Endodermal cell (in vitro differentiated cells): ENCODE results near the gene PTN. TPM values are rescaled to one million over a fixed set of nuclear protein-coding genes. Genes with fewer than 3 reads are reported as not detected.
A peak's percentile ranks its signal among the peaks of the same experiment; 100 is the strongest.

Source experiments
- DNase-seq: peaks from one replicate; pipeline ENCODE4 v3.0.0-alpha.2; 2017
- H3K27ac ChIP-seq: 2 replicates; pipeline ENCODE4 v1.5.1; 2013; ENCODE audit warnings: mild to moderate bottlenecking, low read depth, low read length, moderate library complexity
- H3K27me3 ChIP-seq: 2 replicates; pipeline ENCODE4 v1.6.1; 2013; ENCODE audit warnings: mild to moderate bottlenecking, low read length, moderate library complexity; ENCODE audit not compliant: insufficient read depth, control insufficient read depth, poor library complexity, severe bottlenecking
- H3K36me3 ChIP-seq: 2 replicates; pipeline ENCODE4 v1.7.0; 2013; ENCODE audit warnings: mild to moderate bottlenecking, low read length, moderate library complexity; ENCODE audit not compliant: control insufficient read depth, insufficient read depth
- H3K4me1 ChIP-seq: one replicate; pipeline ENCODE4 v1.7.0; 2013; ENCODE audit warnings: low read length; ENCODE audit not compliant: control insufficient read depth, insufficient read depth
- H3K4me3 ChIP-seq: 2 replicates; pipeline ENCODE4 v1.5.1; 2013; ENCODE audit warnings: mild to moderate bottlenecking, low read length, moderate library complexity
- H3K9ac ChIP-seq: 2 replicates; pipeline ENCODE4 v1.6.1; 2013; ENCODE audit warnings: mild to moderate bottlenecking, low read length, moderate library complexity; ENCODE audit not compliant: poor library complexity, severe bottlenecking; ENCODE audit errors: extremely low read depth
- H3K9me3 ChIP-seq: 2 replicates; pipeline ENCODE4 v1.6.1; 2013; ENCODE audit warnings: mild to moderate bottlenecking, low read length, moderate library complexity; ENCODE audit not compliant: control insufficient read depth
- H3K27ac Mint-ChIP-seq: 2 replicates; pipeline ENCODE4 v1.8.0; 2020; ENCODE audit warnings: mixed read lengths
- H3K27me3 Mint-ChIP-seq: 2 replicates; pipeline ENCODE4 v1.8.0; 2021; ENCODE audit warnings: mild to moderate bottlenecking, mixed read lengths; ENCODE audit not compliant: insufficient read depth
- H3K36me3 Mint-ChIP-seq: 2 replicates; pipeline ENCODE4 v1.8.0; 2020; ENCODE audit warnings: low read depth, mixed read lengths
- H3K4me1 Mint-ChIP-seq: 2 replicates; pipeline ENCODE4 v1.8.0; 2020; ENCODE audit warnings: mixed read lengths
- H3K4me3 Mint-ChIP-seq: 2 replicates; pipeline ENCODE4 v1.8.0; 2020; ENCODE audit warnings: mild to moderate bottlenecking, moderate library complexity, mixed read lengths
- H3K9me3 Mint-ChIP-seq: 2 replicates; pipeline ENCODE4 v1.8.0; 2020; ENCODE audit warnings: mild to moderate bottlenecking, mixed read lengths
- WGBS, 2 experiments: methylation state at CpG; one replicate each; pipeline versions ENCODE4 v1.1.5 to v1.1.7; 2013; ENCODE audit warnings: missing lambda C conversion rate in 2 of 2, mixed read lengths in 1 of 2; ENCODE audit not compliant: insufficient coverage in 1 of 2, insufficient read length in 1 of 2; 5-methylcytosine and 5-hydroxymethylcytosine counted together
- total RNA-seq, 2 donors: library from RNA; stranded (reverse); fragmentation: NEBNext Ultra II Directional in 1 of 2; extraction: Animal tissue kit (Norgen Biotek cat#: 25700) in 1 of 2; gene quantifications; 2 replicates in 1 of 2; 3 replicates in 1 of 2; pipeline ENCODE4 v1.2.1, GENCODE V29; 2021
- TF ChIP-seq, protein P1 (sequence below): fragments of 200-600 bp; sonication (generic); conservative IDR thresholded peaks from 2 replicates; pipeline ENCODE4 v1.5.0; 2021; ENCODE audit warnings: antibody characterized with exemption, mild to moderate bottlenecking

The PTN gene
- total RNA-seq, 2 donors from 2014 or later: 4.8 to 5.6 TPM

DNA sequence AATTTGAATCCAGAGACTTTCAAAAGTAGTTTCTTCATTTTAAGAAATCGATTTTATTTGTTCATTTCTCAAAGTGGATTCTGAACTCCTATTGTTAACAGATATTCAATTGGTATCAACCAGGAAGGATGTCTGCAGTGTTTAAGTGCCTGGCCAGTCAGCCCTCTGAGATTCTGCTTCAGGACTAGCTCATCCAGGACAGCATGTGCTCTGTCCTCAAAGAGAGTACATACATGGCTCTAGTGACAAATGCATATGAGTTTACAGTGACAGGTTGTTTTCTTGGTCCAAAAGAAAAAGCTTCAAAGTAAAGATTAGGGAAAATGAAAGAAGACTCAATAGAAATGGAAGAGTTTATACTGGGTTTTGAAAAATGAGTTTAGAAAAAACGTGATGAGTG, 8.4 kb upstream of the PTN start:
- Histone ChIP-seq H3K27me3 (no peaks in the 10 kb centered on the region), H3K9me3 (peaks cover 6% of the 10 kb centered on the region), H3K27ac (no peak overlapping the region), H3K36me3 (no peaks in the 10 kb centered on the region), H3K4me3 (no peak overlapping the region), H3K4me1 (no peaks in the 10 kb centered on the region), H3K9ac (no peak overlapping the region)
- no peak overlapping the region for H3K27ac Mint-ChIP-seq
- H3K27me3 Mint-ChIP-seq: no peaks in the 10 kb centered on the region
- H3K4me1 Mint-ChIP-seq: no peaks in the 10 kb centered on the region
- DNase-seq: no peak
- no peaks in the 10 kb centered on the region for H3K36me3 Mint-ChIP-seq
- no peak overlapping the region for H3K4me3 Mint-ChIP-seq
- TF ChIP-seq, protein P1, sequence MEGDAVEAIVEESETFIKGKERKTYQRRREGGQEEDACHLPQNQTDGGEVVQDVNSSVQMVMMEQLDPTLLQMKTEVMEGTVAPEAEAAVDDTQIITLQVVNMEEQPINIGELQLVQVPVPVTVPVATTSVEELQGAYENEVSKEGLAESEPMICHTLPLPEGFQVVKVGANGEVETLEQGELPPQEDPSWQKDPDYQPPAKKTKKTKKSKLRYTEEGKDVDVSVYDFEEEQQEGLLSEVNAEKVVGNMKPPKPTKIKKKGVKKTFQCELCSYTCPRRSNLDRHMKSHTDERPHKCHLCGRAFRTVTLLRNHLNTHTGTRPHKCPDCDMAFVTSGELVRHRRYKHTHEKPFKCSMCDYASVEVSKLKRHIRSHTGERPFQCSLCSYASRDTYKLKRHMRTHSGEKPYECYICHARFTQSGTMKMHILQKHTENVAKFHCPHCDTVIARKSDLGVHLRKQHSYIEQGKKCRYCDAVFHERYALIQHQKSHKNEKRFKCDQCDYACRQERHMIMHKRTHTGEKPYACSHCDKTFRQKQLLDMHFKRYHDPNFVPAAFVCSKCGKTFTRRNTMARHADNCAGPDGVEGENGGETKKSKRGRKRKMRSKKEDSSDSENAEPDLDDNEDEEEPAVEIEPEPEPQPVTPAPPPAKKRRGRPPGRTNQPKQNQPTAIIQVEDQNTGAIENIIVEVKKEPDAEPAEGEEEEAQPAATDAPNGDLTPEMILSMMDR: no peak
- peaks cover 9% of the 10 kb centered on the region for H3K9me3 Mint-ChIP-seq
- WGBS, 2 experiments: 87 to 95% methylated on average over 2 of the region's 2 CpGs

DNA sequence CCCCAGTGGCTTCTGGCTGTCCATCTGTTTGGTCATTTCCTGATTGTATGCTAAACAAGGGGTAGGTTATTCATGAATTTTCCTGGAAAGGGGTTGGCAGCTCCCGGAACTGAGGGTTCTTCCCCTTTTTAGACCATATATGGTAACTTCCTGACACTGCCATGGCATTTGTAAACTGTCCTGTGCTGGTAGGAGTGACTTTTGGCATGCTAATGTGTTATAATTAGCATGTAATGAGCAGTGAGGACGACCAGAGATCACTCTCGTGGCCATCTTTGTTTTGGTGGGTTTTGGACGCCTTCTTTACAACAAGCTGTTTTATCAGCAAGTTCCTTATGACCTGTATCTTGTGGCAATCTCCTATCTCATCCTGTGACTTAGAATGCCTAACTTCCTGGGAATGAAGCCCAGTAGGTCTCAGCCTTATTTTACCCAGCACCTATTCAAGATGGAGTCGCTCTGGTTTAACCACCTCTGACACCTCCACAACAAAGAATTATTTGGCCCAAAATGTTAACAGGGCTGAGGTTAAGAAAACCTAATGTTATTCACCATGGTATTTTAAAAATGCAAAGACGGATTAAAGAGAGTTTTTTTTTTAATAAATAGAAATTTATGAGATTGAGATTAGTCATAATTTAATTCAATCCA, 2.4 kb upstream of the PTN start:
- Mint-ChIP-seq H3K36me3 (no peaks in the 10 kb centered on the region), H3K4me3 (no peak overlapping the region)
- WGBS, 2 experiments: 84 to 100% methylated on average over 2 to 6 of the region's 6 CpGs

DNA sequence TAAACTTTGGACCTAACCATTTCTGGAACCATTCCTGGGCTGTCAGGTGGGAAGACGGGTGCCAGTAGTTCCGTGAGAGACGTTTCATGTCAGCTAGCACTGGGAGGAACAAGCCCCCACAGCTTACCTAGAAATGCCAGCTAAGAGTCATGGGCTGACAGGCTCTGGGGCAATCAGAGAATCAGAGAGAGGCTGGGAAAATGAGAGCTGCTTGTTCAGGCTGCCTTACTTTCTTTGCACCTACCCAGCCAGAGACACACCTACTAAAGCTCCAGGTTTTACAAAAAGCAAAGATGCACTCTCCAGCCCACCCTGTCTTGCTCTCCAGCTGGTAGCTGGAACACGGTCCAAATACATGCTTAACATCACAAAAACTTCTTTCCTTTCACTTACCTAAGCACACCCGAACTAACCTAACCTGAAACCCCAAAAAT, 688 bp downstream of the PTN start:
- H3K9ac ChIP-seq: no peak overlapping the region
- peak overlapping the region; percentile 68 for H3K27ac ChIP-seq
- Mint-ChIP-seq H3K9me3 (no peaks in the 10 kb centered on the region), H3K27me3 (peaks cover 34% of the 10 kb centered on the region), H3K27ac (no peak overlapping the region), H3K4me3 (peak overlapping the region; percentile 64), H3K4me1 (peaks cover 13% of the 10 kb centered on the region), H3K36me3 (no peaks in the 10 kb centered on the region)
- H3K4me1 ChIP-seq: no peaks in the 10 kb centered on the region
- DNase-seq: no peak
- H3K9me3 ChIP-seq: no peaks in the 10 kb centered on the region
- peak overlapping the region; percentile 82 for H3K4me3 ChIP-seq
- no peaks in the 10 kb centered on the region for H3K36me3 ChIP-seq
- TF ChIP-seq, protein P1: no peak
- no peaks in the 10 kb centered on the region for H3K27me3 ChIP-seq
- 38 to 42% methylated on average over 3 to 5 of the region's 5 CpGs for WGBS, 2 experiments

More for the DNA sequence above, 2.4 kb upstream of the PTN start:
- Histone ChIP-seq H3K9me3 (no peaks in the 10 kb centered on the region), H3K9ac (no peak overlapping the region), H3K36me3 (no peaks in the 10 kb centered on the region), H3K27me3 (no peaks in the 10 kb centered on the region), H3K27ac (no peak overlapping the region), H3K4me3 (no peak overlapping the region), H3K4me1 (no peaks in the 10 kb centered on the region)
- Mint-ChIP-seq H3K27ac (no peak overlapping the region), H3K27me3 (peaks cover 34% of the 10 kb centered on the region), H3K9me3 (no peaks in the 10 kb centered on the region), H3K4me1 (peaks cover 13% of the 10 kb centered on the region)
- no peak for DNase-seq
- TF ChIP-seq, protein P1: no peak
